SHP77 treated with DMSO at 0.1 percent for 48 hours (cell line): Measurements from ENCODE around the gene KATNB1.
A peak's percentile ranks its signal among the peaks of the same experiment; 100 is the strongest.

ENCODE experiments used
- DNase-seq: peaks from one replicate; lab custom pipeline; 2025; lab: John Stamatoyannopoulos, UW

The KATNB1 gene

GRCh38 chr16:57756424-57757325 lies 21.1 kb downstream of the KATNB1 start:
- no peak for DNase-seq

GRCh38 chr16:57757326-57757786 lies 21.8 kb downstream of the KATNB1 start:
- no peak for DNase-seq

GRCh38 chr16:57757883-57758282 lies 22.3 kb downstream of the KATNB1 start:
- DNase-seq, result no peak

GRCh38 chr16:57758331-57759117 lies 23.0 kb downstream of the KATNB1 start:
- DNase-seq, result no peak

GRCh38 chr16:57759131-57759530 lies 23.6 kb downstream of the KATNB1 start:
- DNase-seq, result no peak

- no peak for DNase-seq
Observed at GRCh38 chr16:57759541-57760356, 24.2 kb downstream of the KATNB1 start.

GRCh38 chr16:57760357-57761160 lies 25.0 kb downstream of the KATNB1 start:
- no peak for DNase-seq

GRCh38 chr16:57761301-57761700 lies 25.7 kb downstream of the KATNB1 start:
- DNase-seq, result no peak

- DNase-seq, result no peak
Observed at GRCh38 chr16:57761957-57762356, 26.4 kb downstream of the KATNB1 start.

GRCh38 chr16:57762365-57763040 lies 26.9 kb downstream of the KATNB1 start:
- no peak for DNase-seq

- no peak for DNase-seq
Observed at GRCh38 chr16:57763285-57764005, 27.9 kb downstream of the KATNB1 start.

GRCh38 chr16:57764006-57764340 lies 28.4 kb downstream of the KATNB1 start:
- DNase-seq, result no peak

GRCh38 chr16:57764341-57765159 lies 29.0 kb downstream of the KATNB1 start:
- DNase-seq, result no peak

- DNase-seq, result no peak
Observed at GRCh38 chr16:57765160-57765728, 29.7 kb downstream of the KATNB1 start.

- no peak for DNase-seq
Observed at GRCh38 chr16:57766714-57767348, 31.3 kb downstream of the KATNB1 start.

GRCh38 chr16:57769541-57770145 lies 34.1 kb downstream of the KATNB1 start:
- no peak for DNase-seq

GRCh38 chr16:57770361-57770760 lies 34.8 kb downstream of the KATNB1 start:
- DNase-seq, result peak; percentile 28
